Measurements from ENCODE around the gene SNN. TPM values are rescaled to one million over a fixed set of nuclear protein-coding genes. Genes with fewer than 3 reads are reported as not detected.

The SNN gene
- total and polyA plus RNA-seq, 9 of the 15 experiments (the other 6 are each of a cell fraction or from before 2014, with no cell fraction given) = 0.07 to 2.9 (median 1.9) TPM

DNA sequence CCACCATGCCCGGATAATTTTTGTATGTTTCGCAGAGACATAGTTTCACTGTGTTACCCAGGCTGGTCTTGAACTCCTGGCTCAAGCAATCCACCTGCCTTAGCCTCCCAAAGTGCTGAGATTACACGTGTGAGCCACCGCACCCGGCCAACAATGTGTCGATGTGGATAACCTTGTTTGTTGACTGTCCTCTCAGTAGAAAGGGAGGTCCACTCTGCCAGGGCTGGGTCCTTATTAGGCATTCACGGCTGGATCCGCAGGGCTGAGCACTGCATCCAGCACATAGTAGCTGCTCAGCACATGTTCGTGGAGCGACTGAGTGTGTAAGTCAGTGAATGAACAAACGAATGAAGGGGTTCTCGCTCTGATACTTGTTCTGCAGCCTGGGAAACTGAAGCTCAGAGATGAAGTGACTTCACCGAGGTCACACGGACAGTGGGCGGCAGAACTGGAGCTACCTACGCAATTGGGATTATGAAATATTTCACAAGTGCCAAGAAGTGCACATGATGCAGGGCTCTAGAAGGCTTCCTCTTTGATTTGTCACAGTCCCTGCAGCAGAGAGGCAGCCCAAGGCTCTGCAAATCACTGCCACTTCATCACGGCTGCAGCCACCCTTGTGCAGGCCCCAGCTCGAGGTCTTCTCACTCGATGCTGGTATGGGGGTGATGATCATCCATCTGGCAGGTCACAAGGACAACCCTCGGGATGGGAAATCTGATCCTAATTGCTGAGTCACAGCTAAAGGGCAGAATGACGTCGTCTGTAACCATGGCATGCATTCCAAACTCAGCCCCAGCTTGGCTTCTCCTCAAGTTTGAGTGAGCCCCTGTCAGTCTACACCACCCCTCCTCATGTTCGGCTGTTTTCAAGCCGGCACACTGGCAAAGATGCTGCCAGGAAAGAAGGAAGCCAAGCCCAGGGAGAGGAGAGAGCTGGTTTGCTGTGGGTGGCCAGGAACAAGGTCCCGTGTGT, 28.0 kb upstream of the SNN start (continued):
- TF ChIP-seq, protein P1, sequence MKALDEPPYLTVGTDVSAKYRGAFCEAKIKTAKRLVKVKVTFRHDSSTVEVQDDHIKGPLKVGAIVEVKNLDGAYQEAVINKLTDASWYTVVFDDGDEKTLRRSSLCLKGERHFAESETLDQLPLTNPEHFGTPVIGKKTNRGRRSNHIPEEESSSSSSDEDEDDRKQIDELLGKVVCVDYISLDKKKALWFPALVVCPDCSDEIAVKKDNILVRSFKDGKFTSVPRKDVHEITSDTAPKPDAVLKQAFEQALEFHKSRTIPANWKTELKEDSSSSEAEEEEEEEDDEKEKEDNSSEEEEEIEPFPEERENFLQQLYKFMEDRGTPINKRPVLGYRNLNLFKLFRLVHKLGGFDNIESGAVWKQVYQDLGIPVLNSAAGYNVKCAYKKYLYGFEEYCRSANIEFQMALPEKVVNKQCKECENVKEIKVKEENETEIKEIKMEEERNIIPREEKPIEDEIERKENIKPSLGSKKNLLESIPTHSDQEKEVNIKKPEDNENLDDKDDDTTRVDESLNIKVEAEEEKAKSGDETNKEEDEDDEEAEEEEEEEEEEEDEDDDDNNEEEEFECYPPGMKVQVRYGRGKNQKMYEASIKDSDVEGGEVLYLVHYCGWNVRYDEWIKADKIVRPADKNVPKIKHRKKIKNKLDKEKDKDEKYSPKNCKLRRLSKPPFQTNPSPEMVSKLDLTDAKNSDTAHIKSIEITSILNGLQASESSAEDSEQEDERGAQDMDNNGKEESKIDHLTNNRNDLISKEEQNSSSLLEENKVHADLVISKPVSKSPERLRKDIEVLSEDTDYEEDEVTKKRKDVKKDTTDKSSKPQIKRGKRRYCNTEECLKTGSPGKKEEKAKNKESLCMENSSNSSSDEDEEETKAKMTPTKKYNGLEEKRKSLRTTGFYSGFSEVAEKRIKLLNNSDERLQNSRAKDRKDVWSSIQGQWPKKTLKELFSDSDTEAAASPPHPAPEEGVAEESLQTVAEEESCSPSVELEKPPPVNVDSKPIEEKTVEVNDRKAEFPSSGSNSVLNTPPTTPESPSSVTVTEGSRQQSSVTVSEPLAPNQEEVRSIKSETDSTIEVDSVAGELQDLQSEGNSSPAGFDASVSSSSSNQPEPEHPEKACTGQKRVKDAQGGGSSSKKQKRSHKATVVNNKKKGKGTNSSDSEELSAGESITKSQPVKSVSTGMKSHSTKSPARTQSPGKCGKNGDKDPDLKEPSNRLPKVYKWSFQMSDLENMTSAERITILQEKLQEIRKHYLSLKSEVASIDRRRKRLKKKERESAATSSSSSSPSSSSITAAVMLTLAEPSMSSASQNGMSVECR (CRISPR knock-in tag; IDR thresholded peaks at IDR 0.05) = no peak
- TF ChIP-seq, protein P2, sequence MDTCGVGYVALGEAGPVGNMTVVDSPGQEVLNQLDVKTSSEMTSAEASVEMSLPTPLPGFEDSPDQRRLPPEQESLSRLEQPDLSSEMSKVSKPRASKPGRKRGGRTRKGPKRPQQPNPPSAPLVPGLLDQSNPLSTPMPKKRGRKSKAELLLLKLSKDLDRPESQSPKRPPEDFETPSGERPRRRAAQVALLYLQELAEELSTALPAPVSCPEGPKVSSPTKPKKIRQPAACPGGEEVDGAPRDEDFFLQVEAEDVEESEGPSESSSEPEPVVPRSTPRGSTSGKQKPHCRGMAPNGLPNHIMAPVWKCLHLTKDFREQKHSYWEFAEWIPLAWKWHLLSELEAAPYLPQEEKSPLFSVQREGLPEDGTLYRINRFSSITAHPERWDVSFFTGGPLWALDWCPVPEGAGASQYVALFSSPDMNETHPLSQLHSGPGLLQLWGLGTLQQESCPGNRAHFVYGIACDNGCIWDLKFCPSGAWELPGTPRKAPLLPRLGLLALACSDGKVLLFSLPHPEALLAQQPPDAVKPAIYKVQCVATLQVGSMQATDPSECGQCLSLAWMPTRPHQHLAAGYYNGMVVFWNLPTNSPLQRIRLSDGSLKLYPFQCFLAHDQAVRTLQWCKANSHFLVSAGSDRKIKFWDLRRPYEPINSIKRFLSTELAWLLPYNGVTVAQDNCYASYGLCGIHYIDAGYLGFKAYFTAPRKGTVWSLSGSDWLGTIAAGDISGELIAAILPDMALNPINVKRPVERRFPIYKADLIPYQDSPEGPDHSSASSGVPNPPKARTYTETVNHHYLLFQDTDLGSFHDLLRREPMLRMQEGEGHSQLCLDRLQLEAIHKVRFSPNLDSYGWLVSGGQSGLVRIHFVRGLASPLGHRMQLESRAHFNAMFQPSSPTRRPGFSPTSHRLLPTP (IDR thresholded peaks at IDR 0.05; ENCODE audit: borderline replicate concordance, extremely low read depth, insufficient read length) = no peak
- TF ChIP-seq ATF1 (CRISPR knock-in tag; IDR thresholded peaks at IDR 0.05) (no peak), ATF1 (tag; IDR thresholded peaks at IDR 0.05) (peak; percentile 83), PHF20 (IDR thresholded peaks at IDR 0.05; ENCODE audit: partially characterized antibody) (no peak), MAFG (tag; conservative IDR thresholded peaks at IDR 0.05) (peak; percentile 96), ZNF766 (CRISPR knock-in tag; conservative IDR thresholded peaks at IDR 0.05) (peak; percentile 60; the same call in 1 of the 2 replicates), CTBP1 (IDR thresholded peaks at IDR 0.05; ENCODE audit: borderline replicate concordance) (peak; percentile 94), ILF3 (IDR thresholded peaks at IDR 0.05; ENCODE audit: borderline replicate concordance) (no peak), MIER1 (IDR thresholded peaks at IDR 0.05; ENCODE audit: low read depth) (no peak), VEZF1 (CRISPR knock-in tag; IDR thresholded peaks at IDR 0.05) (no peak), OTX1 (CRISPR knock-in tag; IDR thresholded peaks at IDR 0.05) (no peak), KDM1A (IDR thresholded peaks at IDR 0.05) (no peak), TAF7 (tag; IDR thresholded peaks at IDR 0.05) (no peak), SPI1 (IDR thresholded peaks at IDR 0.05; ENCODE audit: borderline replicate concordance, low read depth, low read length) (no peak)
- TF ChIP-seq, protein P3, sequence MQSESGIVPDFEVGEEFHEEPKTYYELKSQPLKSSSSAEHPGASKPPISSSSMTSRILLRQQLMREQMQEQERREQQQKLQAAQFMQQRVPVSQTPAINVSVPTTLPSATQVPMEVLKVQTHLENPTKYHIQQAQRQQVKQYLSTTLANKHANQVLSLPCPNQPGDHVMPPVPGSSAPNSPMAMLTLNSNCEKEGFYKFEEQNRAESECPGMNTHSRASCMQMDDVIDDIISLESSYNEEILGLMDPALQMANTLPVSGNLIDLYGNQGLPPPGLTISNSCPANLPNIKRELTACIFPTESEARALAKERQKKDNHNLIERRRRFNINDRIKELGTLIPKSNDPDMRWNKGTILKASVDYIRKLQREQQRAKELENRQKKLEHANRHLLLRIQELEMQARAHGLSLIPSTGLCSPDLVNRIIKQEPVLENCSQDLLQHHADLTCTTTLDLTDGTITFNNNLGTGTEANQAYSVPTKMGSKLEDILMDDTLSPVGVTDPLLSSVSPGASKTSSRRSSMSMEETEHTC (IDR thresholded peaks at IDR 0.05) = peak; percentile 51; the same call in 1 of the 2 replicates

Measured in K562 (cell line).